PC-9 (cell line): ENCODE results near the gene SCYGR4. TPM values are rescaled to one million over a fixed set of nuclear protein-coding genes. Genes with fewer than 3 reads are reported as not detected.
"Not testable (repeated sequence)": the region's sequence is repeated elsewhere in the genome, so short reads cannot be mapped to it uniquely, and the experiment has no call there.

ENCODE experiments used
- BruUV-seq: library from RNA; stranded (reverse); fragments of 400-500 nt; replicated peaks from 2 replicates; lab custom pipeline; 2021; lab: Mats Ljungman, UMichigan
- CTCF ChIA-PET: fragments of 300-600 bp; sonication (Branson Sonifier 250); formaldehyde crosslinking; loops from one replicate; lab custom pipeline; 2022; ENCODE audit warnings: antibody characterized with exemption; lab: Charles Lee
- POLR2A ChIA-PET: fragments of 300-600 bp; sonication (Branson Sonifier 250); formaldehyde crosslinking; loops from one replicate; lab custom pipeline; 2022; ENCODE audit warnings: antibody characterized with exemption; ENCODE audit not compliant: unreplicated experiment; lab: Charles Lee
- DNase-seq, 2 experiments: peaks; one replicate each; pipeline versions ENCODE4 v3.0.0 to v3.0.0-alpha.2; 2015 to 2022; ENCODE audit warnings: mixed read lengths in 1 of 2
- H2AFZ ChIP-seq: fragments of 200-600 bp; sonication (generic); 2 replicates; pipeline ENCODE4 v1.8.1; 2017; ENCODE audit warnings: antibody characterized with exemption
- H3F3A ChIP-seq: fragments of 200-600 bp; sonication (generic); 2 replicates; pipeline ENCODE4 v1.8.1; 2017; ENCODE audit warnings: antibody characterized with exemption, mild to moderate bottlenecking, low read depth; ENCODE audit not compliant: insufficient read depth
- H3K27ac ChIP-seq: fragments of 200-600 bp; sonication (generic); 2 replicates; pipeline ENCODE4 v1.6.1; 2016; ENCODE audit warnings: mixed run types
- H3K27me3 ChIP-seq: fragments of 200-600 bp; sonication (generic); 2 replicates; pipeline ENCODE4 v1.6.1; 2016; ENCODE audit warnings: low read depth, mixed run types; ENCODE audit not compliant: insufficient read depth
- H3K36me3 ChIP-seq: fragments of 200-600 bp; sonication (generic); 2 replicates; pipeline ENCODE4 v1.6.1; 2016; ENCODE audit warnings: low read depth, mixed run types
- H3K4me1 ChIP-seq: fragments of 200-600 bp; sonication (generic); replicated peaks from 2 replicates; pipeline ENCODE4 v1.6.1; 2016; ENCODE audit warnings: mixed run types; ENCODE audit not compliant: insufficient read depth
- H3K4me2 ChIP-seq: fragments of 200-600 bp; sonication (generic); 2 replicates; pipeline ENCODE4 v1.6.1; 2017; ENCODE audit warnings: mixed run types
- H3K4me3 ChIP-seq: fragments of 200-600 bp; sonication (generic); 2 replicates; pipeline ENCODE4 v1.6.1; 2016; ENCODE audit warnings: mixed run types
- H3K79me2 ChIP-seq: fragments of 200-600 bp; sonication (generic); 2 replicates; pipeline ENCODE4 v1.6.1; 2017; ENCODE audit warnings: low read depth, mixed run types
- H3K9me2 ChIP-seq: fragments of 200-600 bp; sonication (generic); 2 replicates; pipeline ENCODE4 v1.8.1; 2017; ENCODE audit warnings: mild to moderate bottlenecking; ENCODE audit not compliant: insufficient read depth
- H3K9me3 ChIP-seq: fragments of 200-600 bp; sonication (generic); 2 replicates; pipeline ENCODE4 v1.8.1; 2016; ENCODE audit warnings: low read depth; ENCODE audit not compliant: insufficient read depth
- H4K20me1 ChIP-seq: fragments of 200-600 bp; sonication (generic); 2 replicates; pipeline ENCODE4 v1.8.1; 2017; ENCODE audit not compliant: insufficient read depth
- EZH2 ChIP-seq: fragments of 200-600 bp; sonication (generic); IDR thresholded peaks from 2 replicates; pipeline ENCODE4 v1.8.0; 2017; ENCODE audit warnings: antibody characterized with exemption, low read depth
- intact Hi-C: fragments of 100-400 bp; cut with micrococcal nuclease; formaldehyde crosslinking; loops from one replicate; pipeline ENCODE4 v1.10.0; 2022; ENCODE audit not compliant: unreplicated experiment
- total RNA-seq: library from RNA; stranded (reverse); gene quantifications from 2 replicates; pipeline ENCODE4 v1.2.3, GENCODE V29; 2021
- TF ChIP-seq, protein P1 (sequence below): fragments of 200-600 bp; sonication (generic); conservative IDR thresholded peaks from 2 replicates; pipeline ENCODE4 v1.6.1; 2017; ENCODE audit warnings: mixed run types, antibody characterized with exemption, mild to moderate bottlenecking, moderate library complexity

SCYGR4 gene
- total RNA-seq, 1 experiment from 2014 or later: not detected

DNA sequence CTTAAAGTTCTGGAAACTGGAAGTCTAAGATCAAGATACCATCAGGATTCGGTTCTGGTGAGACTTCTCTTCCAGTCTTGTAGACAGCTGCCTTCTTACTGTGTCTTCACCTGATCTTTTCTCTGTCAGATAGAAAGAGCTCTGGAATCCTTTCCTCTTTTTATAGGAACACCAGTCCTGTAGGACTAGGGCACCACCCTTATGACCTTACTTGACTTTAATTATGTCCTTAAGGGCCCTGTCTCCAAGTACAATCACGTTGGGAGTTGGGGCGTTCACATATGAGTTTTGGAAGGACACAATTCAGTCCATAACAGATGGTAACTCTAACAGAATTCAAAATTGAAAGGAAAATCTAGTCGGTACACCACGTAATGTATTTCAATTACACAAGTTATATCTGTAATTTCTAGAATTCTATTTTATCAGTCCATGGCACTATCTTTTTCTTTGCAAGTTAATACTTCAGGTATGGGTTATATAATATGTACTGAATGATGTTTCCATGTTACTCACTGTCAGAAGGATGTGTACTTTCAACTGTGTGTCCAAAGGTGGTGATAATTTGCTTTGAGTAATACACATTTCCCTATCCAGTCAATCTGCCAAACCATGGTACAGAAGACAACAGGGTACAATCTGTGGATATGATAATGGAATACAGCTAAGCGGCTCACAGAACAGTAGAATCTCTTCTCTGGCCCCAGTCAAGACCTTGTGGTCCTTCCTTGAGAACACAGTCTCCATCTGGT lies 48.1 kb downstream of the SCYGR4 start:
- H3K4me2 ChIP-seq: no peak overlapping the region
- TF ChIP-seq, protein P1, sequence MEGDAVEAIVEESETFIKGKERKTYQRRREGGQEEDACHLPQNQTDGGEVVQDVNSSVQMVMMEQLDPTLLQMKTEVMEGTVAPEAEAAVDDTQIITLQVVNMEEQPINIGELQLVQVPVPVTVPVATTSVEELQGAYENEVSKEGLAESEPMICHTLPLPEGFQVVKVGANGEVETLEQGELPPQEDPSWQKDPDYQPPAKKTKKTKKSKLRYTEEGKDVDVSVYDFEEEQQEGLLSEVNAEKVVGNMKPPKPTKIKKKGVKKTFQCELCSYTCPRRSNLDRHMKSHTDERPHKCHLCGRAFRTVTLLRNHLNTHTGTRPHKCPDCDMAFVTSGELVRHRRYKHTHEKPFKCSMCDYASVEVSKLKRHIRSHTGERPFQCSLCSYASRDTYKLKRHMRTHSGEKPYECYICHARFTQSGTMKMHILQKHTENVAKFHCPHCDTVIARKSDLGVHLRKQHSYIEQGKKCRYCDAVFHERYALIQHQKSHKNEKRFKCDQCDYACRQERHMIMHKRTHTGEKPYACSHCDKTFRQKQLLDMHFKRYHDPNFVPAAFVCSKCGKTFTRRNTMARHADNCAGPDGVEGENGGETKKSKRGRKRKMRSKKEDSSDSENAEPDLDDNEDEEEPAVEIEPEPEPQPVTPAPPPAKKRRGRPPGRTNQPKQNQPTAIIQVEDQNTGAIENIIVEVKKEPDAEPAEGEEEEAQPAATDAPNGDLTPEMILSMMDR: no peak
- no peak for TF ChIP-seq EZH2
- ChIA-PET POLR2A (no interaction called here), CTCF (no interaction called here)
- no peaks in the 10 kb centered on the region for H3K79me2 ChIP-seq
- H3K27me3 ChIP-seq: no peaks in the 10 kb centered on the region
- no TSS peak for BruUV-seq
- no peaks in the 10 kb centered on the region for H3K4me1 ChIP-seq
- no peak for DNase-seq
- no peaks in the 10 kb centered on the region for H3F3A ChIP-seq
- no peaks in the 10 kb centered on the region for H3K9me2 ChIP-seq
- H2AFZ ChIP-seq: peak overlapping the region; percentile 27; the same call in 1 of the 2 replicates
- H3K36me3 ChIP-seq: no peaks in the 10 kb centered on the region
- H3K27ac ChIP-seq: no peak overlapping the region
- intact Hi-C loops: no loop called here
- H4K20me1 ChIP-seq: no peaks in the 10 kb centered on the region
- no peak overlapping the region for H3K4me3 ChIP-seq
- H3K9me3 ChIP-seq: no peaks in the 10 kb centered on the region

DNA sequence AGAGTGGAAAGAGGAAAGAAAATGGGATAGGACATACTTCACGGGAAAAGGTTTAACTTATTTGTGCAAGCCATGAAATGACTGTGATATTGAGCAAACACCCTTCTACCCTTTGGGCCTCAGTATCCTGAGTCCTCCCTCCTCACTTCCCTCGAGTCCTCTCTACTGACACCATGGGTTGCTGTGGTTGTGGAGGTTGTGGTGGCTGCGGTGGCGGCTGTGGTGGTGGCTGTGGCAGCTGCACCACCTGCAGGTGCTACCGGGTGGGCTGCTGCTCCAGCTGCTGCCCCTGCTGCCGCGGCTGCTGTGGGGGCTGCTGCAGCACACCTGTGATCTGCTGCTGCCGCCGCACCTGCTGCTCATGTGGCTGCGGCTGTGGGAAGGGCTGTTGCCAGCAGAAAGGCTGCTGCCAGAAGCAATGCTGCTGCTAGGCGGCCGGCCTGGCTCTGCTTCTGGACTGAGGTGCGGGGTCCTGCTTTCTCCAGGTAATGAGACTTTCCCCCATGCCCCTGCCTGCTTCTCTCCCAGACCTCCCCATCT lies 49.4 kb downstream of the SCYGR4 start, which contains the start of gene SCYGR5:
Gene SCYGR5, plus strand, starts transcription at position 174 of the 540 bp plus-strand sequence. Its CDS starts 0 bp downstream, at position 174.
- H3K27ac ChIP-seq, H4K20me1 ChIP-seq, H3K9me3 ChIP-seq, H2AFZ ChIP-seq, H3K4me1 ChIP-seq, BruUV-seq, H3K4me2 ChIP-seq, POLR2A ChIA-PET, H3K9me2 ChIP-seq, intact Hi-C loops, H3K27me3 ChIP-seq, H3F3A ChIP-seq, DNase-seq, H3K36me3 ChIP-seq, H3K4me3 ChIP-seq, H3K79me2 ChIP-seq, CTCF ChIA-PET: not testable (repeated sequence)

Other genes with a start within 250 kb of the SCYGR4 start
- gene TM4SF20, start 238.2 kb upstream of the SCYGR4 start, total RNA-seq: not detected in 2 replicates
- gene SCYGR1, start 229.5 kb upstream of the SCYGR4 start, total RNA-seq: not detected in 2 replicates
- gene AGFG1, start 145.3 kb upstream of the SCYGR4 start, total RNA-seq: 82.8 and 119 TPM in 2 replicates
- not detected in 2 replicates for gene SCYGR2, start 18.6 kb upstream of the SCYGR4 start, total RNA-seq
- not detected in 2 replicates for gene SCYGR3, start 2.7 kb upstream of the SCYGR4 start, total RNA-seq
- gene SCYGR5, start 49.3 kb downstream of the SCYGR4 start, total RNA-seq: not detected in 2 replicates
- 4.3 and 4.5 TPM in 2 replicates for gene SLC19A3, start 100.5 kb downstream of the SCYGR4 start, total RNA-seq
- gene SCYGR6, start 107.3 kb downstream of the SCYGR4 start, total RNA-seq: not detected in 2 replicates
- not detected in 2 replicates for gene SCYGR7, start 110.8 kb downstream of the SCYGR4 start, total RNA-seq
- gene SCYGR8, start 128.4 kb downstream of the SCYGR4 start, total RNA-seq: not detected in 2 replicates
- gene CCL20, start 196.3 kb downstream of the SCYGR4 start, total RNA-seq: not detected in 2 replicates